ENCODE results near the gene MMAB. TPM values are rescaled to one million over a fixed set of nuclear protein-coding genes. Genes with fewer than 3 reads are reported as not detected.

The MMAB gene
- total RNA-seq, 4 donors from 2014 or later, result 20.0 to 25.3 (median 21.0) TPM

DNA sequence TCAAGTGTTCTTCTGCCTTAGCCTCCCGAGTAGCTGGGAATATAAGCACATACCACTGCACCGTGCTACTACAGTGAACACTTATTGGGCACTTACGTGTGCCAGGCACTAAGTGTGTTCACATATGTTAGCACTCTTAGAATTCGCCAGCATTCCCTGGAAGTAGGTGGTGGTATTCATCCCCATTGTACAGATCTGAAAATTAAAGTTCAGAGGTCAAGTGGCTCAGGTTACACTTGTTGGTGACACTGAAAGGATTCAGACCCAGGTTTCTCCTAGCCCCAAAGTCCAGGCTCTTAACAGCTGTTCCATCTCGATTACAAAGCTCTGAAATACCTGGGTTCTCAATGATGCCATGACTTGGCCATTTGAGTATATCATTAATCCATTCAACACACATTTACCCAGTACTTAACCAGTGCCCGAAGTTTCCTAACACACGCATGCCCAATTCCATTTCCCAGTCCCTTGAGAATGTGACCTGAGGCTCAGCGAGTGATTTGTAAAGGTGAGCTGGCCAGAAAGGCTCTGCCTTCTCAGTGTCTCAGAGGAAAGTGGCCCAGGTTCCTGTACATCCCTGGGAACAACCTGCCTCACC lies 5.1 kb upstream of the MMAB start:
- TF ChIP-seq POLR2AphosphoS5 (IDR thresholded peaks at IDR 0.05) (no peak), CTCF (IDR thresholded peaks at IDR 0.05) (no peak), POLR2A (IDR thresholded peaks at IDR 0.05; ENCODE audit: low read depth) (no peak)
- H3K27ac ChIP-seq (replicated peaks in 1 of 4), result no peak overlapping the region
- peaks cover 11 to 16% (median 13%) of the 10 kb centered on the region in 4 donors for H3K4me1 ChIP-seq
- H3K27me3 ChIP-seq, result no peaks in the 10 kb centered on the region
- DNase-seq (ENCODE audit: extremely low spot score), result no peak
- WGBS, result 83% methylated on average over 8 of the region's 8 CpGs
- intact Hi-C loops (cut with DNase I), result no loop called here
- peaks cover 22 to 82% (median 66%) of the 10 kb centered on the region in 4 donors for H3K36me3 ChIP-seq
- H3K9me3 ChIP-seq, result no peaks in the 10 kb centered on the region
- H3K4me3 ChIP-seq, result no peak overlapping the region

DNA sequence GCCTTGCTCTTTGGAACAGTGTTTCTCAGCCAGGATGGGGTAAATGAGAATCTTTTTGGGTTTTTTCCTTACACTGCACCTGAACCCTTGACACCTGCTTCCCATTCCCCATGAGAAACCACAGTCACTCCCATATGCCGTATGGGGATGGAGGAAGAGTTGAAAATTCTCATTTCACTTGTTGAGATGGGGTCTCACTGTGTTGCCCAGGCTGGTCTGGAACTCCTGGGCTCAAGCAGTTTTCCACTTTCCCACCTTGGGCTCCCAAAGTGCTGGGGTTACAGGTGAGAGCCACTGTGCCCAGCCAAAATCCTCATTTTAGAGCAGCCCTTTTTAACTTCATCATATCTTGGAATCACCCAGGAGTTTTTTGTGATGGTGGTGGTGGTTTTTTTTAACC lies 4.0 kb upstream of the MMAB start:
- no peak for TF ChIP-seq CTCF (IDR thresholded peaks at IDR 0.05)
- TF ChIP-seq EP300 (IDR thresholded peaks at IDR 0.05), result no peak
- TF ChIP-seq POLR2AphosphoS5 (IDR thresholded peaks at IDR 0.05), result no peak
- TF ChIP-seq POLR2A (IDR thresholded peaks at IDR 0.05; ENCODE audit: low read depth), result no peak
- Histone ChIP-seq H3K27me3 (no peaks in the 10 kb centered on the region), H3K36me3 (peaks cover 22 to 76% (median 64%) of the 10 kb centered on the region in 4 donors), H3K27ac (replicated peaks in 1 of 4) (no peak overlapping the region), H3K4me1 (peaks cover 18 to 25% (median 20%) of the 10 kb centered on the region in 4 donors), H3K4me3 (no peak overlapping the region), H3K9me3 (no peaks in the 10 kb centered on the region)
- intact Hi-C loops (cut with DNase I), result no loop called here
- DNase-seq (ENCODE audit: extremely low spot score), result no peak
- WGBS, result 100% methylated on average over 1 of the region's 1 CpG

GRCh38 chr12:109575683-109576082 lies 2.4 kb upstream of the MMAB start:
- Histone ChIP-seq H3K27me3 (no peaks in the 10 kb centered on the region), H3K4me3 (no peak overlapping the region), H3K36me3 (peaks cover 22 to 70% (median 50%) of the 10 kb centered on the region in 4 donors), H3K27ac (replicated peaks in 1 of 4) (no peak overlapping the region), H3K9me3 (no peaks in the 10 kb centered on the region), H3K4me1 (peaks cover 19 to 33% (median 23%) of the 10 kb centered on the region in 4 donors)
- intact Hi-C loops (cut with DNase I), result no loop called here
- DNase-seq (ENCODE audit: extremely low spot score), result no peak
- WGBS, result 83% methylated on average over 3 of the region's 3 CpGs
- TF ChIP-seq CTCF (IDR thresholded peaks at IDR 0.05), result no peak
- no peak for TF ChIP-seq POLR2AphosphoS5 (IDR thresholded peaks at IDR 0.05)
- no peak for TF ChIP-seq EP300 (IDR thresholded peaks at IDR 0.05)
- TF ChIP-seq POLR2A (IDR thresholded peaks at IDR 0.05; ENCODE audit: low read depth), result no peak

- intact Hi-C loops (cut with DNase I), result no loop called here
- peak overlapping the region; percentile 56 to 89 (median 83) for H3K27ac ChIP-seq (replicated peaks in 1 of 4)
- TF ChIP-seq CTCF (IDR thresholded peaks at IDR 0.05) (no peak), POLR2AphosphoS5 (IDR thresholded peaks at IDR 0.05) (no peak), EP300 (IDR thresholded peaks at IDR 0.05) (no peak), POLR2A (IDR thresholded peaks at IDR 0.05; ENCODE audit: low read depth) (no peak)
These were observed 575 bp upstream of the MMAB start for GRCh38 chr12:109573914-109574244.

GRCh38 chr12:109572506-109572845 lies 828 bp downstream of the MMAB start:
- Histone ChIP-seq H3K4me3 (peak overlapping the region; percentile 66 to 90 (median 84)), H3K27me3 (no peaks in the 10 kb centered on the region), H3K27ac (replicated peaks in 1 of 4) (peak overlapping the region in 3 of 4 donors; percentile 77 to 89 (median 82)), H3K9me3 (no peaks in the 10 kb centered on the region), H3K36me3 (peaks cover 3 to 70% (median 39%) of the 10 kb centered on the region in 4 donors), H3K4me1 (peaks cover 19 to 33% (median 23%) of the 10 kb centered on the region in 4 donors)
- 71% methylated on average over 3 of the region's 3 CpGs for WGBS
- TF ChIP-seq CTCF (IDR thresholded peaks at IDR 0.05) (no peak), EP300 (IDR thresholded peaks at IDR 0.05) (no peak)
- DNase-seq (ENCODE audit: extremely low spot score), result no peak
- intact Hi-C loops (cut with DNase I), result no loop called here

More at GRCh38 chr12:109573914-109574244, 575 bp upstream of the MMAB start:
- DNase-seq (ENCODE audit: extremely low spot score), result no peak
- peak overlapping the region; percentile 66 to 90 (median 84) for H3K4me3 ChIP-seq
- H3K9me3 ChIP-seq, result no peaks in the 10 kb centered on the region
- 0% methylated on average over 8 of the region's 13 CpGs for WGBS
- peaks cover 7 to 70% (median 40%) of the 10 kb centered on the region in 4 donors for H3K36me3 ChIP-seq
- peaks cover 19 to 33% (median 23%) of the 10 kb centered on the region in 4 donors for H3K4me1 ChIP-seq
- no peaks in the 10 kb centered on the region for H3K27me3 ChIP-seq

Data from esophagus muscularis mucosa (tissue), 4 donors.